Spleen (tissue), 7 donors: ENCODE measurements around the gene SLC2A6.
"Not testable (repeated sequence)": the region's sequence is repeated elsewhere in the genome, so short reads cannot be mapped to it uniquely, and the experiment has no call there.

Experiments used
- POLR2A ChIP-seq, 3 donors: fragments of 450-650 bp; IDR thresholded peaks; one replicate each; pipeline ENCODE4 v1.5.1; 2017; ENCODE audit warnings: antibody characterized with exemption in 3 of 3, mild to moderate bottlenecking in 1 of 3
- POLR2AphosphoS5 ChIP-seq, 3 donors: sonication (generic); formaldehyde crosslinking; IDR thresholded peaks; one replicate each; pipeline ENCODE4 v1.5.1; 2017; ENCODE audit warnings: antibody characterized with exemption in 3 of 3
- TF ChIP-seq, protein P1 (sequence below), 11 experiments: fragments of 200-600 bp in 7 of 11; fragments of 450-650 bp in 4 of 11; sonication (generic) in 4 of 11; IDR thresholded peaks in 8 of 11; conservative IDR thresholded peaks in 3 of 11; 1 replicate in 7 of 11; 2 replicates in 4 of 11; pipeline versions ENCODE4 v1.4.0 to v1.8.0; 2016 to 2021; ENCODE audit warnings: antibody characterized with exemption in 11 of 11, inconsistent platforms in 4 of 11, mild to moderate bottlenecking in 1 of 11
- donor health status: DM: no; HTN: no; CAD: no; lungs with moderate emphysema.
- donor health status: DM: no; HTN: no; CAD: no.
- donor health status: DM: no; HTN: no; CAD: no.

DNA sequence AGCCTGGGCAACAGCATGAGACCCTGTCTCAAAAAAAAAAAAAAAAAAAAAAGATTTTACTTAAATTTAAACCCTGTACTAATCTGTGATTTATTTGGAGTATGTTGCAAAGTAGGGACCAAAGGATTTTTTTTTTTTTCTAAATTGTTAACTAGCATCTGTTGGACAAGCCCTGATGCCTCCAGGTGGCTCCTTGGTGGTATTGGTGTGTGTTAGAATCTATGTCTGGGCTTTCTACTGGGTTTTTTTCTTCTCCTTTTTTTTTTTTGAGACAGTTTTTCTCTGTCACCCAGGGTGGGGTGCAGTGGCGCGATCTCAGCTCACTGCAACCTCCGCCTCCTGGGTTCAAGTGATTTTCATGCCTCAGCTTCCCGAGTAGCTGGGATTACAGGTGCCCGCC is 27.0 kb downstream of the SLC2A6 start:
- TF ChIP-seq, protein P1, sequence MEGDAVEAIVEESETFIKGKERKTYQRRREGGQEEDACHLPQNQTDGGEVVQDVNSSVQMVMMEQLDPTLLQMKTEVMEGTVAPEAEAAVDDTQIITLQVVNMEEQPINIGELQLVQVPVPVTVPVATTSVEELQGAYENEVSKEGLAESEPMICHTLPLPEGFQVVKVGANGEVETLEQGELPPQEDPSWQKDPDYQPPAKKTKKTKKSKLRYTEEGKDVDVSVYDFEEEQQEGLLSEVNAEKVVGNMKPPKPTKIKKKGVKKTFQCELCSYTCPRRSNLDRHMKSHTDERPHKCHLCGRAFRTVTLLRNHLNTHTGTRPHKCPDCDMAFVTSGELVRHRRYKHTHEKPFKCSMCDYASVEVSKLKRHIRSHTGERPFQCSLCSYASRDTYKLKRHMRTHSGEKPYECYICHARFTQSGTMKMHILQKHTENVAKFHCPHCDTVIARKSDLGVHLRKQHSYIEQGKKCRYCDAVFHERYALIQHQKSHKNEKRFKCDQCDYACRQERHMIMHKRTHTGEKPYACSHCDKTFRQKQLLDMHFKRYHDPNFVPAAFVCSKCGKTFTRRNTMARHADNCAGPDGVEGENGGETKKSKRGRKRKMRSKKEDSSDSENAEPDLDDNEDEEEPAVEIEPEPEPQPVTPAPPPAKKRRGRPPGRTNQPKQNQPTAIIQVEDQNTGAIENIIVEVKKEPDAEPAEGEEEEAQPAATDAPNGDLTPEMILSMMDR (IDR thresholded peaks at IDR 0.05 in 8 of 11, conservative IDR thresholded peaks at IDR 0.05 in 3 of 11) = not testable (repeated sequence)
- TF ChIP-seq POLR2AphosphoS5, POLR2A (IDR thresholded peaks at IDR 0.05): not testable (repeated sequence)
